H1 (cell line): ENCODE data around the gene UMAD1. TPM values are rescaled to one million over a fixed set of nuclear protein-coding genes. Genes with fewer than 3 reads are reported as not detected.

ENCODE experiments used
- BRCA1 ChIP-seq: IDR thresholded peaks from 2 replicates; pipeline ENCODE4 v1.6.1; 2012; ENCODE audit warnings: low read depth, low read length, improper control_type of control experiment
- CHD2 ChIP-seq: IDR thresholded peaks from 2 replicates; pipeline ENCODE4 v1.6.1; 2012; ENCODE audit warnings: low read length, improper control_type of control experiment
- E2F6 ChIP-seq: IDR thresholded peaks from 2 replicates; pipeline ENCODE4 v1.6.1; 2012; ENCODE audit warnings: inconsistent platforms
- polyA plus RNA-seq, 7 experiments: library from polyadenylated mRNA; depleted of rRNA in 3 of 7; stranded (reverse) in 5 of 7; unstranded in 2 of 7; fragments of >200 nt in 5 of 7; fragments of 200-250 nt in 2 of 7; gene quantifications; 1 replicate in 5 of 7; 2 replicates in 1 of 7; 4 replicates in 1 of 7; pipeline versions ENCODE4 v1.2.1 to v1.2.3, GENCODE V29; 2011 to 2013; ENCODE audit warnings: missing spikeins in 2 of 7, mixed read lengths in 2 of 7
- total RNA-seq: library from RNA; stranded (reverse); fragmentation: NEBNext Ultra II Directional; extraction: Animal tissue kit (Norgen Biotek cat#: 25700); gene quantifications from 2 replicates; pipeline ENCODE4 v1.2.1, GENCODE V29; 2021

Gene UMAD1
- total and polyA plus RNA-seq, 2 of the 8 experiments (the other 6 are each of a cell fraction or from before 2014, with no cell fraction given): 10.4 to 12.3 TPM

GRCh38 chr7:7672545-7673239 lies 32.1 kb downstream of the UMAD1 start (continued):
- TF ChIP-seq BRCA1 (no peak), CHD2 (no peak), E2F6 (no peak)
